Measurements from ENCODE around the gene LRRC57. TPM values are rescaled to one million over a fixed set of nuclear protein-coding genes. Genes with fewer than 3 reads are reported as not detected.

Gene LRRC57
- total RNA-seq, 1 experiment from 2014 or later: 18.7 TPM

GRCh38 chr15:42510258-42511006, 38.2 kb downstream of the LRRC57 start:
- no peaks in the 10 kb centered on the region for H3K27me3 ChIP-seq (ENCODE audit: insufficient read depth, low read length)
- no peak overlapping the region for H4K91ac ChIP-seq (ENCODE audit: insufficient read length, low read depth, low read length)
- H3K27ac ChIP-seq (ENCODE audit: insufficient read length, low read depth, low read length): no peak overlapping the region
- H3K9me3 ChIP-seq (ENCODE audit: control insufficient read depth, low read depth, low read length): no peaks in the 10 kb centered on the region
- no peak overlapping the region for H2BK20ac ChIP-seq (ENCODE audit: low read depth, low read length, poor library complexity, severe bottlenecking)
- Mint-ChIP-seq H3K36me3 (ENCODE audit: insufficient read depth in 1 of 3, low read depth in 3 of 3) (peaks cover 10 to 29% (median 23%) of the 10 kb centered on the region in 3 experiments; a peak in 6 of 7 replicates), H3K9me3 (no peaks in the 10 kb centered on the region), H3K27ac (no peak overlapping the region), H3K4me3 (no peak overlapping the region), H3K4me1 (peaks cover under 1% of the 10 kb centered on the region in 2 experiments; a peak in 3 of 4 replicates), H3K27me3 (ENCODE audit: low read depth) (no peaks in the 10 kb centered on the region)
- H3K9ac ChIP-seq (ENCODE audit: extremely low read depth, insufficient read length, low read length): no peak overlapping the region
- no peak overlapping the region for H4K5ac ChIP-seq (ENCODE audit: insufficient read length, low read depth, low read length)
- no peak overlapping the region for H3T11ph ChIP-seq (ENCODE audit: low read length)
- H3K14ac ChIP-seq (ENCODE audit: insufficient read depth, low read length): no peak overlapping the region
- no peak overlapping the region for H3K4ac ChIP-seq (ENCODE audit: low read depth, low read length)
- peaks cover 3% of the 10 kb centered on the region for H3K79me1 ChIP-seq (ENCODE audit: insufficient read depth, low read depth, low read length, poor library complexity, severe bottlenecking)
- no peak overlapping the region for H3K23ac ChIP-seq (ENCODE audit: insufficient read length, low read depth, low read length)
- H3K56ac ChIP-seq (ENCODE audit: insufficient read length, low read depth, low read length): no peak overlapping the region
- H3K79me2 ChIP-seq (ENCODE audit: insufficient read depth, low read length): no peaks in the 10 kb centered on the region
- no peak overlapping the region for H2AFZ ChIP-seq (ENCODE audit: low read length)
- no peak overlapping the region for H2BK120ac ChIP-seq (ENCODE audit: low read depth, low read length, poor library complexity, severe bottlenecking)
- no peak overlapping the region for H2BK5ac ChIP-seq (ENCODE audit: insufficient read length, low read length)
- H3K4me1 ChIP-seq (ENCODE audit: insufficient read depth, low read length): no peaks in the 10 kb centered on the region
- no CpG with 5 or more reads among the region's 4 CpGs for WGBS (ENCODE audit: extremely low coverage, insufficient read length, low lambda C conversion rate)
- no peak overlapping the region for H3K18ac ChIP-seq (ENCODE audit: insufficient read length, low read depth, low read length)
- no peak overlapping the region for H3K4me2 ChIP-seq (ENCODE audit: insufficient read depth, insufficient read length, low read length)
- H4K20me1 ChIP-seq (ENCODE audit: control insufficient read depth, insufficient read depth, insufficient read length): no peaks in the 10 kb centered on the region
- no peak for TF ChIP-seq CTCF (conservative IDR thresholded peaks at IDR 0.05)
- no peak overlapping the region for H2AK5ac ChIP-seq (ENCODE audit: insufficient read length, low read length)
- no peak overlapping the region for H2BK12ac ChIP-seq (ENCODE audit: insufficient read length, low read depth, low read length)
- H4K8ac ChIP-seq (replicated peaks; ENCODE audit: insufficient read length, low read depth, low read length): no peak overlapping the region
- DNase-seq: no peak
- no peak overlapping the region for H2BK15ac ChIP-seq (ENCODE audit: low read depth, low read length)
- no peaks in the 10 kb centered on the region for H3K23me2 ChIP-seq (ENCODE audit: insufficient read length, low read depth, low read length, poor library complexity, severe bottlenecking)

Measured in H9 (cell line).